COLO829 (cell line): ENCODE measurements around the gene ELMO1.
A peak's percentile ranks its signal among the peaks of the same experiment; 100 is the strongest.

Source experiments
- DNase-seq: peaks from one replicate; pipeline ENCODE4 v3.0.0; 2012; ENCODE audit warnings: low spot score

Gene ELMO1

GRCh38 chr7:37267251-37267650, 181.4 kb downstream of the ELMO1 start:
- DNase-seq = no peak

DNA sequence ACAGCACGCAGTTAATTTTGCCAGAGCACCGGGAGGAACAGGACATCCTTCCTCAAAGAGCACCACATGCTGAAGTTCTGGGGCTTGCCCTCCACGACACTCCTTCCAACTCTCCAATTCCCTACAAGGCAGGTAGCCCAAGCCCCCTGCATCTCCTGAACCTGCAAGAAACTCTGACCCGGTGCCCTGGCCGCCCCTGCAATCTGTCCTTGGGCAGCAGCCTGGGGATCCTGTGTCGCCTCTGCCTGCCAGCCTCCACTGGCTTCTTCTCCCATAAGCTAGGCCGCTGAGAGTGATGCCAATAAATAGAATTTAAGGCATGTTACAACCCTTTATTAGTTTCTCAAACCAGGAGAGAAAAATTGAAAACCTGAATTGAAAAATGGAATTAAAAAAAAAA, 182.8 kb downstream of the ELMO1 start:
- DNase-seq = no peak

DNA sequence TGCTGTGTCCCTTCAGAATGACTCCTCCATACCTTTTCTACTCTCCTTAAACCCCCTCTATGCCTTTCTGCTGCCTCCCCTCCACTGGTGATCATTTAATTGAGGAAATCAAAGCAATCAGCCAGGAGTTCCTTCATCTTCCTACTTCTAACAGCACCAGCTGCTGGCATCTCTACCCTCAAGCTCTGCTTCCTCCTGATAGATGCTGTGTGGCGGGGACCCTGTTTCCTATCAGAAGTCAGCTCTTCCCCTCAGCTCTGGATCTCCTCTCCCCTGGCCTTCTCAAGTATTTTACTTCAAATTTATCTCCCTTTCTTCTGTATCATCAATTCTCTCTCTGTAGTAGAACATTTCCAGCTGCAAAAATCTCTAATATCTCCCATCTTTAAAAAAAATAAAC, 183.7 kb downstream of the ELMO1 start:
- no peak for DNase-seq

DNA sequence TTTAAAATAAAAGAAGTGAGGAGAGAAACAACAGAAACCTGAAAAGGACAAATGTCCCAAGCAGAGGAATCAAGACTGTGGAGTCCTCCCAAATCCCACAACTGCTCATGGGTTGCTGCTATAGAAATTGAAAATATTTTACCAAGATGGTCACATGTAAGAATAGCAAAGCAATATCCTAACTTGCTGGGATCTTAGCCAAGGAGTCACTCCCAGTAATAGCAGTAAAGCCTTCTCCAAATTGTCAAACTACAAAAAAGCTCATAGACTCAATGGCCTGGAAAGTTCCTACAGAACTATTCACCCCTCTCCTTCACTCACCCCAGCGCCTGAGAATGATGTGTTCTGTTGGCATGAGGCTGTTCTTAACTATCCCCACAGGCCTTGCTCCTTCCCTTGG, 186.5 kb downstream of the ELMO1 start:
- no peak for DNase-seq

DNA sequence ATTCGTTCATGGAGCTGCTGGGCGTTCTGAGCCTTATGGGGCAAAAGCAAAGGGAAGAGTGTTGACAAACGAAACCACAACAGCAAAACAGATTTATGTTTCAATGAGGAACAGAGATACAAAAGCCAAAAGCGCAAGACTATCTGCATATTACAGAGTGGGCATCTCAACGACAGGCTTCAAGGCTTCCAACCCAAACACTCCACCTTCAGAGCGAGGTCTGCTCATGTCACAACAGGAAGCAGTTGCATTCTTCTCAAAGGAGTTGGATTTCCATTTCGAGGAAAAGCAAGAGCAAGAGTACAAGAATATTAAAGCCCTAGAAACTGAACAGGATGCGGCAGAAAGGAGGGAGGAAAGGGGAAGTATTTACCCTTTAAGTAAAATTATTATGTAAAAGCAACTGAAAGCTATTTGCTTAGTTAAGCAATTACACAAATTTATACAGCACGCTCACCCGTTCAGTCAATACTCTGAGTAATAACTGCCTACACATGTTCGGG, 189.3 kb downstream of the ELMO1 start:
- DNase-seq = no peak

DNA sequence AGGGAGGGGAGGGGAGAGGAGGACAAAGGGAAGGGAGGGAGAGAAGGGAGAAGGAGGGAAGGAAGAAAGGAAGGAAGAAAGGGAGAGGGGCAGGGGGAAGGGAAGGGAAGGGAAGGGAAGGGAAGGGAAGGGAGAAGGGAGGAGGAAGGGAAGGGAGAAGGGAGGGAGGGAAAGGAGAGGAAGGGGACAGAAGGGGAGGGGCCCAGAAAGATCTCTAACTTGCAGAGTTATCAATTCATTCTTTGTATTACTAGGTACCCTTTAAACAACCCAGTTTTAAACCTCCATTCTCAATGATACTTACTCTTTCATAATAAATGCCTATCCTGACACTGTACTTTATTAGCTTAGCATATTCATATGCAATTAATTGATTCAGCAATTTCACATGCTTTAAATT, 192.0 kb downstream of the ELMO1 start:
- DNase-seq = no peak

- no peak for DNase-seq
Measured at GRCh38 chr7:37255327-37255944, 193.2 kb downstream of the ELMO1 start.

DNA sequence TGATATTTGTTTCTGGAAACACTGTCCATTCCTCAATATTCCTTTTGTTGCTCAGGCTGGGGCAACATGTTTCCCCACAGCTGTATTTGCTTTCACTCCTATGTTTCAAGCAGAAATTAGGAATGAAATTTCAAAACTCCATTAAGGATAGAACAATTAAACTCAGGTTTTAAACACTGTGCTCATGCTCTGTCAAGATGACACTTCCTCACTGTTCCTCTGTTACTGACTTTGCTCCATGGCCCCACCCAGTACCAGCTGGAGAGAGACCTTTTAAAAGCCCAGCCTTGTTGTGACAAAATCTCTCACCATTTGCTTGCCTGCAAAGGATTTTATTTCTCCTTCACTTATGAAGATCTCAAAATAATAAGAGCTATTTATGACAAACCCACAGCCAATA, 197.4 kb downstream of the ELMO1 start:
- no peak for DNase-seq

DNA sequence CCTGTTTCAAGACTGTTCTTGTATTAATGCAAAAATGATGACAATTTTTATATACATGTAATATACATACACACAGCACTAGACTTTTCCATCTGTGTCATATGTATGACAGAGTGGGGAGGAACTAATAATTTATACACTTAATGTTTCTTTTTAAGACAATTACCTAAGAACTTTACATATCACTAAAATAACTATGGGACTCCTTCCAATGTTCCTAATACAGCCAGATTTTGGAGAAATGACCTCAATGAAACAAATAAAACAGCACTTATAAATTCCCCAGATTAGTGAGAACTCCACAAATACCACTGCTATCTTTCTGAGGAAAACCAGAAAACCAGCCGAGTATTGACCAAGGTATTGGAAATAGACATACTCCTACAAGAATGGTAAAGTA, 199.4 kb downstream of the ELMO1 start:
- DNase-seq = no peak

GRCh38 chr7:37248396-37248861, 200.2 kb downstream of the ELMO1 start:
- DNase-seq = no peak

GRCh38 chr7:37247861-37248260, 200.8 kb downstream of the ELMO1 start:
- DNase-seq = no peak

DNA sequence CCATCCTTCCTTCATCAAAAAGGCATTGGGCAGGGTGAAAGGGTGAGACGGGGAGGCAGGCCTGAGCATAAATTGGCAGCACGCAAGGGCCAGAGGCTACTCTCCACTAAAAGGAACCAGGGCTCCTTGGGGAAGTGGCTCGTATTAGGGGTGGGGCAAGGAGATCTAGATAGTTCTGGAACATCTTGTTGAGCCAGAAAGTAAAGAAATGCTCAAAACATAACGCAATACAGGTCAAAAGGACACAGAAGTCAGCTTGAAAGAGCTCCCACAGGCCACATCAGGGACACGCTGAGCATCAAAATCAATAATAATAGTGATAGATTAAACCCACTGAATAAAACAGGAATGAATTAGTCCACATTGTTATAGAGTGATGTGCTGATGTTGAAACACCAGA, 203.1 kb downstream of the ELMO1 start:
- no peak for DNase-seq

GRCh38 chr7:37236906-37237305, 211.8 kb downstream of the ELMO1 start:
- DNase-seq = no peak

- DNase-seq = no peak
Measured at GRCh38 chr7:37235813-37236212, 212.9 kb downstream of the ELMO1 start.

GRCh38 chr7:37234928-37235327, 213.7 kb downstream of the ELMO1 start:
- DNase-seq = peak; percentile 18

- DNase-seq = no peak
Measured at GRCh38 chr7:37234334-37234733, 214.3 kb downstream of the ELMO1 start.

- no peak for DNase-seq
Measured at GRCh38 chr7:37231613-37232012, 217.1 kb downstream of the ELMO1 start.

DNA sequence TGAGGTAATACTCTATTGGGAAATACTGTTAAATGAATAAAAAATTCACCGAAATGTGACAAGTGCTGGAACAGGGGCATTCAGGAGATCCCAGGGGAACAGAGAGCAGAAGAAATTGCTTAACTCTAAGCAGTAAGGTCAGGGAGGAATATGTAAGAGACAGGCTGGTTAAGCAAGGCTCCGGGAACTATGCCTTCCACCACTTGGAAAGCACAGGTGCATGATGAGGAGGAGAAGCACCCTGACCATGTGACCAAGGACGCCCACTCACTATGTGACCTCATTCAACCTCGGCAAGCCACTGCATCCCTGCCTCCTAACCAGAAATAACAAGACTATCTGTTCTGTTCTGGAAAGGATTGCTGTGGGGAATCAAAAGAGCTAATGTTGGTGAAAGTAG, 218.4 kb downstream of the ELMO1 start:
- peak; percentile 17 for DNase-seq

DNA sequence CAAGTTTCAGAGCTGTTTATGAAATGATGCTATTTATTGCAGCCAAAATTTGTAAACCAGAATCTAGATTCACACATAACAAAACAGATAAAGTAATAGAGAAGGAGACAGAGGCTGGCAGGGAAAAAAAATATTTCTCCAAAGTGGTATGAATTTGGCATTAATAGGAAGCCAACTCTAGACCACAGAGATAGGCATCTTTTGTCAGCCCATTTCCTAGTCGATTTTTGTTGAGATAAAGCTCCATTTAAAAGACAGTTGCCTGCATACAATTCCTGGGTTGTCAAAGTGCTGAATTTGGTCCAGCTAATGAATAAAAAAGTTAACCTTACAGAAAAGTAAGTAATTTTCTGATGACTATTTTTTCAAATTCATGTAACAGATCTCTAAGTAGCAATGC, 219.3 kb downstream of the ELMO1 start:
- DNase-seq = no peak

GRCh38 chr7:37225285-37225969, 223.2 kb downstream of the ELMO1 start:
- no peak for DNase-seq

- no peak for DNase-seq
Measured at GRCh38 chr7:37224746-37225145, 223.9 kb downstream of the ELMO1 start.

DNA sequence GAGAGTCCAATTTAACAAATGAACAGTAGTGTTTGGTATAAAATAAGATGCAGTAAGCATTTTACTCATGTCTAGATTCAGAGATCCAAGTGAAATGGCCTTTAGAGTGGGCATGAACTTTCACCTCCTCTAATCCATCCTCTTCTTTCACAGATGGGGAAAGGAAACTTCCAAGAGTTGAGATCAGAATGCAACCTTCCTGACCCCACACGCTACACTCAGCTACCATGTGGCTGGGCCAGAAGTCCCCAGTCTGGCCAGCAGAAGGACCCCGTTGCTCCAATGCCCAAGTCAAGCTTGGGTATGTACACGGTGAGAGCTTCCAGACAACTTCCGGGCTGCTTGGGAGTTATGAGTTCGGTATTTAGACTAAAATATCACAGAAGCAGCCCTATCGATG, 228.0 kb downstream of the ELMO1 start:
- no peak for DNase-seq

DNA sequence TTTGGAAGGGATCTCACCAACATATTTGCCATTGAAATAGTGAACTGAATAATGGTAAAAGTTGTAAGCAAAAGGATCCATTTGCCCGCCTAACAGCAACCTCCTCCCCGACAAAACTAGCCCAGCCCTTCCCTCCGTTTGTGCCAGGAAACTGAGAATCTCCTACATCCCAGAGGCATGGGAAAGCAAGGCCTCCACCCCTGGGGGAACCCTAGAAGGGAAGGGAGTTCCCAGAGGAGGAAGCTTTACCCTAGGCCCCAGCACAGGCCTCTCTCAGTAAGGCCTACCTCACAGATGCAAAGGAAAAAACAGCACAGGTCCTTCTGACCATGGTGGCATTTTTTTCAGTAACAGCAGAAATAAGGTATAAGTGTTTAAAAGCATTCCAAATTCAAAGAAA, 229.7 kb downstream of the ELMO1 start:
- no peak for DNase-seq

DNA sequence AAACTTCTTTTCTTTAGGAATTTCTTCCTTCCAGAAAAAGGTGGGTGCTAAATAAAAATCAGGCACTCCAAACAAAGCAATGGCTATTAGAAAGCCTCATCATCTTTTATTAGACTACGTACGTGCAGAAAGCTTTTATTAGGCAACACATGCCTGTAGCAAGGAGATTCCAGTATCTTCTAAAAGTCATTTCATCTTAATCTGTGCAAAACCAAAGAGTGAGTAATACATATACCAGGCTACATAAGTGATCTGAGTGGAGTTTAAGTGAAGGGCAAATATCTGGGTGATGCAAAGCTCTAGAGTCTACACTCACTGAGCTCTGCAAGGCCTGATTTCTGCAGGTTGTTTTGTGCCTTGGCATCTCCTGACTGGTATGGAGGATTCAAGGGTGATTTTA, 231.7 kb downstream of the ELMO1 start:
- no peak for DNase-seq
